DMS53 treated with DMSO at 0.1 percent for 48 hours (cell line): ENCODE data around the gene ANTKMT.

Experiments used
- DNase-seq: peaks from one replicate; lab custom pipeline; 2025; ENCODE audit not compliant: unreplicated experiment; lab: John Stamatoyannopoulos, UW

The ANTKMT gene

GRCh38 chr16:761625-762513 lies 40.9 kb downstream of the ANTKMT start:
- DNase-seq: no peak

GRCh38 chr16:762595-763268 lies 41.8 kb downstream of the ANTKMT start:
- no peak for DNase-seq

GRCh38 chr16:763369-764183 lies 42.6 kb downstream of the ANTKMT start:
- no peak for DNase-seq

DNA sequence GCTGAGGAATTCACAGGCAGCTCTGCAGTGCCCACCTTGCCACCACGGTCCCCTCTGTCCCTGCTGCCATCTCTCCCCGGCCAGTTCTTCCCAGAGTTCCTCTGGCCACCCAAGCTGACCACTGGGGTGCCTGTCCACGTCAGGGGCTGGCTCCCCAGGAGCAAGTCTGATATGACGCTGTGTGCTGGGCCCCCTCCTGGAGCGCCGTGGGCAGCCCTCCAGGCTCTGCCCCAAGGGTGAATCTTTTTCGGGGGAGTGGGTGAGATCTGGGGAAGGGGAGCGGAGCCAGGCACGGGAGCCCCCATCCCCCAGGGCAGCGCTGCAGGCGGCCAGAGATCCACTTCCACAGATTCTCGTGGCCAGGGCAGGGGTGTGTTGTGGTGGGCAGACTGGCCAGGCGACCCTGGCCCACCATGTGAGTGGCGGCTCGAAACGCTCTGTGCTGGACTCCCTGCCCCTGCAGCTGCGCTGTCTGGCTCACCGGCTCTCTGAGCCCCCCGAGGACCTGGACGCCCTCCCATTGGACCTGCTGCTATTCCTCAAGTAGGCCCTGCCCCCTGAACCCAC lies 43.3 kb downstream of the ANTKMT start:
- DNase-seq: no peak

- no peak for DNase-seq
Observed at GRCh38 chr16:764848-765487, 44.0 kb downstream of the ANTKMT start.

GRCh38 chr16:765488-765865 lies 44.5 kb downstream of the ANTKMT start:
- no peak for DNase-seq

DNA sequence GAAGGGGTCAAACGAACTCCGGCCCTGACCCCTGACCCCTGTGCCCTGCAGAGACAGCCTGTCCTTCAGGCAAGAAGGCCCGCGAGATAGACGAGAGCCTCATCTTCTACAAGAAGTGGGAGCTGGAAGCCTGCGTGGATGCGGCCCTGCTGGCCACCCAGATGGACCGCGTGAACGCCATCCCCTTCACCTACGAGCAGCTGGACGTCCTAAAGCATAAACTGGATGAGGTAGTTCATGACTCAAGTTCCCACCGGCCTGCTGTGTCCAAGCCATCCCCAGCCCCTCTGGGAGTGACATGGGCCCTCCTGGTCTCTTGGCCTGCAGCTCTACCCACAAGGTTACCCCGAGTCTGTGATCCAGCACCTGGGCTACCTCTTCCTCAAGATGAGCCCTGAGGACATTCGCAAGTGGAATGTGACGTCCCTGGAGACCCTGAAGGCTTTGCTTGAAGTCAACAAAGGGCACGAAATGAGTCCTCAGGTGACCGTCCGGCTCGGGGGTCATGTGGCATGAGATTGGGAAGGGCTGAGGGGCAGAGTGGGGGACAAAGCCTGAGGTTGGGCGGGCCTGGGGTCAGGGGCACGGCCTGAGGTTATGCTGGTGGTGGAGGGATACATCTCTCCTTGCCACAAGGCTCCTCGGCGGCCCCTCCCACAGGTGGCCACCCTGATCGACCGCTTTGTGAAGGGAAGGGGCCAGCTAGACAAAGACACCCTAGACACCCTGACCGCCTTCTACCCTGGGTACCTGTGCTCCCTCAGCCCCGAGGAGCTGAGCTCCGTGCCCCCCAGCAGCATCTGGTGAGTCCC lies 45.3 kb downstream of the ANTKMT start:
- DNase-seq: no peak

DNA sequence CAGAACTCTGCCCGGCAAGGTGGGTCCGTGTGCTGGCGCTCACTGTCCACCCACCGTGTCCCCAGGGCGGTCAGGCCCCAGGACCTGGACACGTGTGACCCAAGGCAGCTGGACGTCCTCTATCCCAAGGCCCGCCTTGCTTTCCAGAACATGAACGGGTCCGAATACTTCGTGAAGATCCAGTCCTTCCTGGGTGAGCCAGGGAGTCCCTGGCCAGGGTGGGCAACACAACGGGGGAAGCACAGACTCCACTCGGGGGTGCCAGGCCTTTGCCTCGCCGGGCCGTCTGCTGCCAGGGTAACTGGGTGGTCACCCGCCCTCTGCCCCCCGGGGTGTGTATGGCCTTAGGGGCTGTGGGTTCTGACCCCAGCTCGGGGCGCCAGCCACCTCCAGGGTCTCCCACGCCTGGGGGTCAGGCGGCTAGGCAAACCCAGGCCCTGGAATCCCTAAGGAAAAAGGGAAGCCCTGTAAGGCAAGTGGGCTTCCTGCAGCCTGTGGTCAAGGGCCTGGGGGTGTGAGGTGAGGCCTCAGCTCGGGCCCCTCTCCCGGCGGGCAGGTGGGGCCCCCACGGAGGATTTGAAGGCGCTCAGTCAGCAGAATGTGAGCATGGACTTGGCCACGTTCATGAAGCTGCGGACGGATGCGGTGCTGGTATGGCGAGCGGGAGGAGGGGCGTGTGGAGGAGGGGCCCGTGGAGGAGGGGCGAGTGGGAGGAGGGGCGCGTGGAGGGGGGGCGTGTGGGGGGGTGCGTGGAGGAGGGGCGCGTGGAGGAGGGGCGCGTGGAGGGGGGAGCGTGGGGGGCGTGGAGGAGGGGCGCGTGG lies 46.1 kb downstream of the ANTKMT start:
- DNase-seq: no peak

GRCh38 chr16:767743-768235 lies 46.8 kb downstream of the ANTKMT start:
- DNase-seq: no peak

- DNase-seq: no peak
Observed at GRCh38 chr16:768428-768827, 47.5 kb downstream of the ANTKMT start.

- DNase-seq: no peak
Observed at GRCh38 chr16:769184-769784, 48.3 kb downstream of the ANTKMT start.

- no peak for DNase-seq
Observed at GRCh38 chr16:769934-770333, 49.0 kb downstream of the ANTKMT start.

DNA sequence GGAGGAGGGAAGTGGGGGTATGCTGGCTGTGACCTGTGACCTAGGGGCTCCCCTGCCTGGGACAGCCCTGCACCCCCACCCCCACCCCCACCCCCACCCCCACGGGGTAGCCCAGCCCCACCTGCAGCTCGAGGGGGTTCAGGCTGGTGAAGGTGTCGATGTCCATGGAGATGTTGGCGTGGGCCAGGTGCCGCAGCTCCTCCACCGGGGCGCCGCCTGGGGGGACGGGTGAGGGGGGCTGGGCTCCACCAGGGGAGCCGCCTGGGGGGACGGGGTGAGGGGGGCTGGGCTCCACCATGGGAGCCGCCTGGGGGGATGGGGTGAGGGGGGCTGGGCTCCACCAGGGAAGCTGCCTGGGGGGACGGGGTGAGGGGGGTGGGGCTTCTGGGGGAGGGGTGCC lies 49.5 kb downstream of the ANTKMT start:
- no peak for DNase-seq
